ENCODE measurements around the gene KIAA1958.

KIAA1958 gene

GRCh38 chr9:112533660-112534059, 47.0 kb downstream of the KIAA1958 start:
- Histone ChIP-seq H3K36me3 (ENCODE audit: insufficient read depth, low read length) (no peaks in the 10 kb centered on the region), H2AFZ (ENCODE audit: low read length) (no peak overlapping the region), H3F3A (ENCODE audit: insufficient read depth, low read length) (no peaks in the 10 kb centered on the region), H3K4me3 (ENCODE audit: low read depth, low read length, poor library complexity, severe bottlenecking) (no peak overlapping the region), H3K79me2 (ENCODE audit: insufficient read depth, low read length) (peaks cover 38% of the 10 kb centered on the region), H4K20me1 (ENCODE audit: insufficient read depth, low read length) (no peaks in the 10 kb centered on the region), H3K4me1 (ENCODE audit: insufficient read depth, low read length, severe bottlenecking) (no peaks in the 10 kb centered on the region), H3K9me2 (ENCODE audit: low read depth, low read length) (no peaks in the 10 kb centered on the region), H3K9me3 (ENCODE audit: low read length) (0 out of 2 replicates have a peak, but pooled peaks cover under 1% of the 10 kb centered on the region), H3K27ac (ENCODE audit: low read depth, low read length, poor library complexity, severe bottlenecking) (no peak overlapping the region), H3K4me2 (ENCODE audit: low read length) (no peak overlapping the region), H3K27me3 (ENCODE audit: insufficient read depth, low read length) (no peaks in the 10 kb centered on the region), H3K9ac (ENCODE audit: low read length) (no peak overlapping the region)
- TF ChIP-seq EZH2 (IDR thresholded peaks at IDR 0.05; ENCODE audit: borderline replicate concordance, low read length) (no peak), CTCF (IDR thresholded peaks at IDR 0.05; ENCODE audit: low read length) (no peak)

DNA sequence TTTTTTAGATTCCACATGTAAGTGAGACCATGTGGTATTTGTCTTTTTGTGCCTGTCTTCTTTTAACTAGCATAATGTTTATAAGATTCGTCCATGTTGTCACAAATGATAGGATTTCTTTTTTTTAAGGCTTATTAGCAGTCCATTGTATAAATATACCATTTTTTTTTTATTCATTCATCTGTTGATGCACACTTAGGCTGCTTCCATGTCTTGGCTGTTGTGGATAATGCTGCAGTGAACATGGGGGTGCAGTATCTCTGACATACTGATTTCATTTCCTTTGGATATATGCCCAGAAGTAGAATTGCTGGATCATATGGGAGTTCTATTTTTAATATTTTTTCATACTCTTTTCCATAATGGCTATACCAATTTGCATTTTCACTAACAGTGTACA, 48.7 kb downstream of the KIAA1958 start:
- Histone ChIP-seq H3K79me2 (ENCODE audit: insufficient read depth, low read length) (peaks cover 30% of the 10 kb centered on the region), H3K9me3 (ENCODE audit: low read length) (0 out of 2 replicates have a peak, but pooled peaks cover 5% of the 10 kb centered on the region), H3F3A (ENCODE audit: insufficient read depth, low read length) (no peaks in the 10 kb centered on the region), H3K9ac (ENCODE audit: low read length) (no peak overlapping the region), H4K20me1 (ENCODE audit: insufficient read depth, low read length) (no peaks in the 10 kb centered on the region), H3K4me3 (ENCODE audit: low read depth, low read length, poor library complexity, severe bottlenecking) (no peak overlapping the region), H3K36me3 (ENCODE audit: insufficient read depth, low read length) (no peaks in the 10 kb centered on the region), H3K4me1 (ENCODE audit: insufficient read depth, low read length, severe bottlenecking) (no peaks in the 10 kb centered on the region), H3K27me3 (ENCODE audit: insufficient read depth, low read length) (no peaks in the 10 kb centered on the region), H2AFZ (ENCODE audit: low read length) (no peak overlapping the region), H3K9me2 (ENCODE audit: low read depth, low read length) (no peaks in the 10 kb centered on the region), H3K4me2 (ENCODE audit: low read length) (no peak overlapping the region), H3K27ac (ENCODE audit: low read depth, low read length, poor library complexity, severe bottlenecking) (no peak overlapping the region)
- TF ChIP-seq CTCF (IDR thresholded peaks at IDR 0.05; ENCODE audit: low read length): no peak
- TF ChIP-seq EZH2 (IDR thresholded peaks at IDR 0.05; ENCODE audit: borderline replicate concordance, low read length): no peak

DNA sequence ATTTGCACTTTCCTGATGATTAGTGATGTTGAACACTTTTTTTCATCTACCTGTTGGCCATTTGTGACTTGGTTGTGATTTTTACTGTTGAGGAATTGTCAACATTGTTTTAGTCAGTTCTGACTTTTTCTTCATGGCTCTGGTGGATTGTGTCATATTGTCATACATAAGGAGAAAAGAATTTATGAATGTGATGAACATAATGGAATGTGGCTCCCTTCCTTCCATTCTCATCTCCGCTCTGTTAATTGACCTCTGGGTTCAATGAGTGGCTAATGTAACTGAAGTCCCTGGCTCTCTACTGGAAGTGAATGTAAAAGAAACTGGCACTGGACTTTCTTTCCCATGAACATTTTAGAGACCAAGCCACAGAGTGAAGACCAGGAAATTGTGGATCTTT, 49.2 kb downstream of the KIAA1958 start:
- H3K9ac ChIP-seq (ENCODE audit: low read length): no peak overlapping the region

More for the DNA sequence above, 49.2 kb downstream of the KIAA1958 start:
- Histone ChIP-seq H3K9me2 (ENCODE audit: low read depth, low read length) (no peaks in the 10 kb centered on the region), H3K4me3 (ENCODE audit: low read depth, low read length, poor library complexity, severe bottlenecking) (no peak overlapping the region), H2AFZ (ENCODE audit: low read length) (no peak overlapping the region), H3K27ac (ENCODE audit: low read depth, low read length, poor library complexity, severe bottlenecking) (no peak overlapping the region), H3K27me3 (ENCODE audit: insufficient read depth, low read length) (no peaks in the 10 kb centered on the region), H3K36me3 (ENCODE audit: insufficient read depth, low read length) (no peaks in the 10 kb centered on the region), H3F3A (ENCODE audit: insufficient read depth, low read length) (no peaks in the 10 kb centered on the region), H3K9me3 (ENCODE audit: low read length) (0 out of 2 replicates have a peak, but pooled peaks cover 5% of the 10 kb centered on the region), H4K20me1 (ENCODE audit: insufficient read depth, low read length) (no peaks in the 10 kb centered on the region), H3K4me2 (ENCODE audit: low read length) (no peak overlapping the region), H3K4me1 (ENCODE audit: insufficient read depth, low read length, severe bottlenecking) (no peaks in the 10 kb centered on the region), H3K79me2 (ENCODE audit: insufficient read depth, low read length) (peaks cover 29% of the 10 kb centered on the region)
- TF ChIP-seq EZH2 (IDR thresholded peaks at IDR 0.05; ENCODE audit: borderline replicate concordance, low read length) (no peak), CTCF (IDR thresholded peaks at IDR 0.05; ENCODE audit: low read length) (no peak)
